Ishikawa (cell line): Measurements from ENCODE around the gene EDNRB.

Experiments used
- EGR1 ChIP-seq: IDR thresholded peaks from 2 replicates; pipeline ENCODE4 v1.6.1; 2012
- NFIC ChIP-seq: IDR thresholded peaks from 2 replicates; pipeline ENCODE4 v1.6.1; 2012
- REST ChIP-seq: IDR thresholded peaks from 2 replicates; pipeline ENCODE4 v1.6.1; 2012; ENCODE audit warnings: low read depth, mild to moderate bottlenecking
- TAF1 ChIP-seq: IDR thresholded peaks from 2 replicates; pipeline ENCODE4 v1.6.1; 2012; ENCODE audit warnings: low read depth, mild to moderate bottlenecking
- TF ChIP-seq, protein P1 (sequence below): IDR thresholded peaks from 2 replicates; pipeline ENCODE4 v1.6.1; 2012

GRCh38 chr13:77930430-77930829 lies 11.8 kb upstream of the EDNRB start:
- TF ChIP-seq REST = no peak
- TF ChIP-seq TAF1 = no peak
- TF ChIP-seq EGR1 = no peak
- TF ChIP-seq, protein P1, sequence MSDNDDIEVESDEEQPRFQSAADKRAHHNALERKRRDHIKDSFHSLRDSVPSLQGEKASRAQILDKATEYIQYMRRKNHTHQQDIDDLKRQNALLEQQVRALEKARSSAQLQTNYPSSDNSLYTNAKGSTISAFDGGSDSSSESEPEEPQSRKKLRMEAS = no peak
- TF ChIP-seq NFIC = no peak
